Peyer's patch (tissue), 4 donors: ENCODE measurements around the gene LGALS4. TPM values are rescaled to one million over a fixed set of nuclear protein-coding genes. Genes with fewer than 3 reads are reported as not detected.

Source experiments
- DNase-seq, 3 donors: peaks; one replicate each; pipeline ENCODE4 v3.0.0-alpha.2; 2017 to 2019
- H3K27ac ChIP-seq, 4 donors: fragments of 200-600 bp; sonication (generic); one replicate each; pipeline ENCODE4 v1.5.1; 2016 to 2019
- H3K27me3 ChIP-seq, 2 donors: fragments of 200-600 bp; sonication (generic); one replicate each; pipeline ENCODE4 v1.5.1; 2019
- H3K36me3 ChIP-seq, 3 donors: fragments of 200-600 bp; sonication (generic); one replicate each; pipeline ENCODE4 v1.5.1; 2016 to 2019
- H3K4me1 ChIP-seq, 4 donors: fragments of 200-600 bp; sonication (generic); one replicate each; pipeline ENCODE4 v1.5.1; 2016 to 2019
- H3K4me3 ChIP-seq, 4 donors: fragments of 200-600 bp; sonication (generic); 1 replicate in 3 of 4; 2 replicates in 1 of 4; pipeline ENCODE4 v1.5.1; 2016 to 2019; ENCODE audit warnings: mild to moderate bottlenecking in 1 of 4
- H3K9me3 ChIP-seq, 4 donors: fragments of 200-600 bp; sonication (generic); one replicate each; pipeline ENCODE4 v1.5.1; 2016 to 2019; ENCODE audit warnings: mild to moderate bottlenecking in 1 of 4
- CTCF ChIP-seq, 6 experiments: fragments of 450-650 bp in 4 of 6; fragments of 200-600 bp in 2 of 6; sonication (generic) in 1 of 6; IDR thresholded peaks; one replicate each; pipeline ENCODE4 v1.5.1; 2017 to 2019; ENCODE audit warnings: antibody characterized with exemption in 6 of 6, mild to moderate bottlenecking in 3 of 6, moderate library complexity in 1 of 6
- POLR2A ChIP-seq, 2 donors: fragments of 450-650 bp; IDR thresholded peaks; one replicate each; pipeline ENCODE4 v1.5.1; 2017; ENCODE audit warnings: antibody characterized with exemption in 2 of 2, mild to moderate bottlenecking in 2 of 2, moderate library complexity in 2 of 2
- total RNA-seq, 4 donors: library from RNA; depleted of rRNA; stranded (reverse); fragments of >200 nt; gene quantifications; one replicate each; pipeline ENCODE4 v1.1.0, GENCODE V29; 2016

The LGALS4 gene
- total RNA-seq, 4 donors from 2014 or later, result 1,215 to 4,170 (median 2,579) TPM

GRCh38 chr19:38849147-38849859 lies 36.6 kb upstream of the LGALS4 start:
- peaks cover 0 to 26% (median 22%) of the 10 kb centered on the region in 4 donors for H3K4me1 ChIP-seq

GRCh38 chr19:38848299-38849146 lies 35.8 kb upstream of the LGALS4 start:
- Histone ChIP-seq H3K27ac (peak overlapping the region; percentile 100), H3K4me3 (peak overlapping the region; percentile 80 to 100 (median 97)), H3K9me3 (no peaks in the 10 kb centered on the region), H3K36me3 (peaks cover 0 to 43% (median 8%) of the 10 kb centered on the region in 3 donors), H3K4me1 (peaks cover 0 to 30% (median 25%) of the 10 kb centered on the region in 4 donors), H3K27me3 (no peaks in the 10 kb centered on the region)
- DNase-seq, result no peak
- no peak for TF ChIP-seq CTCF (IDR thresholded peaks at IDR 0.05)
- no peak for TF ChIP-seq POLR2A (IDR thresholded peaks at IDR 0.05)

More at GRCh38 chr19:38849147-38849859, 36.6 kb upstream of the LGALS4 start:
- Histone ChIP-seq H3K9me3 (no peaks in the 10 kb centered on the region), H3K27me3 (no peaks in the 10 kb centered on the region), H3K4me3 (peak overlapping the region; percentile 80 to 100 (median 97)), H3K36me3 (peaks cover 0 to 35% (median 5%) of the 10 kb centered on the region in 3 donors), H3K27ac (peak overlapping the region; percentile 100)
- peak; percentile 96 to 98 (median 96) for DNase-seq
- no peak for TF ChIP-seq POLR2A (IDR thresholded peaks at IDR 0.05)
- peak in 1 of 6 experiments; percentile 5 for TF ChIP-seq CTCF (IDR thresholded peaks at IDR 0.05)

GRCh38 chr19:38846097-38846496 lies 33.4 kb upstream of the LGALS4 start:
- Histone ChIP-seq H3K27ac (no peak overlapping the region), H3K4me1 (peaks cover 0 to 36% (median 34%) of the 10 kb centered on the region in 4 donors), H3K36me3 (peaks cover 0 to 67% (median 8%) of the 10 kb centered on the region in 3 donors), H3K27me3 (no peaks in the 10 kb centered on the region), H3K4me3 (no peak overlapping the region), H3K9me3 (no peaks in the 10 kb centered on the region)
- TF ChIP-seq CTCF (IDR thresholded peaks at IDR 0.05) (no peak), POLR2A (IDR thresholded peaks at IDR 0.05) (no peak)
- no peak for DNase-seq

GRCh38 chr19:38845374-38846024 lies 32.8 kb upstream of the LGALS4 start:
- Histone ChIP-seq H3K36me3 (peaks cover 0 to 73% (median 8%) of the 10 kb centered on the region in 3 donors), H3K9me3 (no peaks in the 10 kb centered on the region), H3K4me3 (no peak overlapping the region), H3K27ac (peak overlapping the region in 1 of 4 donors; percentile 27), H3K4me1 (peaks cover 0 to 35% (median 32%) of the 10 kb centered on the region in 4 donors), H3K27me3 (no peaks in the 10 kb centered on the region)
- no peak for DNase-seq
- no peak for TF ChIP-seq CTCF (IDR thresholded peaks at IDR 0.05)
- TF ChIP-seq POLR2A (IDR thresholded peaks at IDR 0.05), result no peak

- peak overlapping the region in 2 of 4 donors; percentile 66 to 87 for H3K27ac ChIP-seq
- TF ChIP-seq CTCF (IDR thresholded peaks at IDR 0.05) (no peak), POLR2A (IDR thresholded peaks at IDR 0.05) (no peak)
- H3K9me3 ChIP-seq, result no peaks in the 10 kb centered on the region
- no peak overlapping the region for H3K4me3 ChIP-seq
- no peak for DNase-seq
- no peaks in the 10 kb centered on the region for H3K27me3 ChIP-seq
- peaks cover 0 to 35% (median 32%) of the 10 kb centered on the region in 4 donors for H3K4me1 ChIP-seq
- peaks cover 0 to 86% (median 8%) of the 10 kb centered on the region in 3 donors for H3K36me3 ChIP-seq
These were observed 31.4 kb upstream of the LGALS4 start for GRCh38 chr19:38844093-38844686.
